HCT116 (cell line): ENCODE data around the gene SCD5. TPM values are rescaled to one million over a fixed set of nuclear protein-coding genes. Genes with fewer than 3 reads are reported as not detected.

Experiments used
- ATAC-seq: fragments of 200-7000 bp; cut with Tn5 transposase; 2 replicates; pipeline ENCODE4 v1.9.1; 2020; ENCODE audit warnings: mild to moderate bottlenecking, moderate library complexity
- BruUV-seq: library from RNA; stranded (reverse); fragments of 400-500 nt; replicated peaks from 2 replicates; lab custom pipeline; 2021; lab: Mats Ljungman, UMichigan
- CTCF ChIA-PET: fragments of 300-600 bp; sonication (Branson Sonifier 250); formaldehyde crosslinking; loops from one replicate; lab custom pipeline; 2021; ENCODE audit warnings: antibody characterized with exemption; lab: Charles Lee
- POLR2A ChIA-PET: fragments of 300-600, 350-600 bp; sonication (Branson Sonifier 250); formaldehyde crosslinking; loops from one replicate; lab custom pipeline; 2021; ENCODE audit warnings: antibody characterized with exemption; lab: Charles Lee
- RAD21 ChIA-PET, 2 experiments: fragments of 300-600 bp; sonication (Branson Sonifier 250); formaldehyde crosslinking; loops; one replicate each; lab custom pipeline; 2023; ENCODE audit warnings: low total read pairs in 2 of 2; ENCODE audit not compliant: uncharacterized antibody in 2 of 2, unreplicated experiment in 2 of 2, low non-redundant PET in 1 of 2; lab: Charles Lee
- DNase-seq: peaks from one replicate; pipeline ENCODE4 v3.0.0-alpha.2; 2010; ENCODE audit warnings: low read depth, low spot score
- H2AFZ ChIP-seq: fragments of 200-600 bp; shearing (Covaris generic), sonication (generic); 2 replicates; pipeline ENCODE4 v1.6.1; 2017; ENCODE audit warnings: low read depth, mixed run types, mixed read lengths, antibody characterized with exemption, low read length; ENCODE audit not compliant: poor library complexity, severe bottlenecking
- H3K27ac ChIP-seq: 2 replicates; pipeline ENCODE4 v1.5.1; 2012; ENCODE audit warnings: low read depth, low read length
- H3K27me3 ChIP-seq: fragments of 200-600 bp; sonication (generic); 2 replicates; pipeline ENCODE4 v1.6.1; 2016; ENCODE audit warnings: mixed run types, low read length, mixed read lengths; ENCODE audit not compliant: insufficient read depth
- H3K36me3 ChIP-seq, 2 experiments: fragments of 200-500 bp in 1 of 2; fragments of 200-600 bp in 1 of 2; sonication (Bioruptor generic) in 1 of 2; sonication (generic) in 1 of 2; 2 replicates each; pipeline versions ENCODE4 v1.5.1 to v1.6.1; 2014 to 2016; ENCODE audit warnings: low read length in 2 of 2, inconsistent platforms in 1 of 2, mixed read lengths in 1 of 2, mixed run types in 1 of 2; ENCODE audit not compliant: insufficient read depth in 2 of 2, control insufficient read depth in 1 of 2
- H3K4me1 ChIP-seq, 2 experiments: fragments of 200-600 bp in 1 of 2; sonication (generic) in 1 of 2; 2 replicates each; pipeline versions ENCODE4 v1.5.1 to v1.6.1; 2012 to 2017; ENCODE audit warnings: low read length in 2 of 2, inconsistent platforms in 1 of 2, mild to moderate bottlenecking in 1 of 2, mixed read lengths in 1 of 2, mixed run types in 1 of 2, moderate library complexity in 1 of 2; ENCODE audit not compliant: insufficient read depth in 2 of 2, control insufficient read depth in 1 of 2
- H3K4me2 ChIP-seq: fragments of 200-600 bp; sonication (generic); 2 replicates; pipeline ENCODE4 v1.6.1; 2017; ENCODE audit warnings: mixed run types, low read length, mixed read lengths
- H3K4me3 ChIP-seq, 2 experiments: fragments of 200-600 bp in 1 of 2; sonication (generic) in 1 of 2; replicated peaks in 1 of 2; 2 replicates each; pipeline ENCODE4 v1.5.1; 2011 to 2016; ENCODE audit warnings: low read length in 2 of 2, control low read depth in 1 of 2, low read depth in 1 of 2, mild to moderate bottlenecking in 1 of 2, mixed read lengths in 1 of 2, mixed run types in 1 of 2
- H3K79me2 ChIP-seq: fragments of 200-600 bp; sonication (generic); 2 replicates; pipeline ENCODE4 v1.6.1; 2017; ENCODE audit warnings: mild to moderate bottlenecking, mixed run types, low read length, moderate library complexity, mixed read lengths; ENCODE audit not compliant: insufficient read depth
- H3K9ac ChIP-seq: fragments of 200-600 bp; sonication (generic); 2 replicates; pipeline ENCODE4 v1.6.1; 2016; ENCODE audit warnings: low read length, mixed read lengths
- H3K9me2 ChIP-seq: fragments of 200-600 bp; sonication (generic), shearing (Covaris generic); 2 replicates; pipeline ENCODE4 v1.6.1; 2017; ENCODE audit warnings: mixed run types, mild to moderate bottlenecking, moderate library complexity; ENCODE audit not compliant: insufficient read depth
- H3K9me3 ChIP-seq, 2 experiments: fragments of 200-500 bp in 1 of 2; fragments of 200-600 bp in 1 of 2; sonication (Bioruptor generic) in 1 of 2; sonication (generic) in 1 of 2; 2 replicates each; pipeline ENCODE4 v1.6.1; 2014 to 2017; ENCODE audit warnings: low read length in 2 of 2, mixed read lengths in 2 of 2, inconsistent platforms in 1 of 2, low read depth in 1 of 2, mild to moderate bottlenecking in 1 of 2, mixed run types in 1 of 2, moderate library complexity in 1 of 2; ENCODE audit not compliant: control insufficient read depth in 1 of 2, insufficient read depth in 1 of 2
- H4K20me1 ChIP-seq: fragments of 200-600 bp; sonication (generic), shearing (Covaris generic); 2 replicates; pipeline ENCODE4 v1.6.1; 2017; ENCODE audit warnings: mixed run types, mild to moderate bottlenecking, moderate library complexity; ENCODE audit not compliant: insufficient read depth
- ATF3 ChIP-seq: IDR thresholded peaks from 2 replicates; pipeline ENCODE4 v1.6.1; 2012
- CBX3 ChIP-seq: IDR thresholded peaks from 2 replicates; pipeline ENCODE4 v1.6.1; 2012; ENCODE audit warnings: low read depth
- CEBPB ChIP-seq: IDR thresholded peaks from 2 replicates; pipeline ENCODE4 v1.6.1; 2012; ENCODE audit warnings: low read depth
- EGR1 ChIP-seq: IDR thresholded peaks from 2 replicates; pipeline ENCODE4 v1.6.1; 2012; ENCODE audit warnings: low read depth
- ELF1 ChIP-seq: IDR thresholded peaks from 2 replicates; pipeline ENCODE4 v1.6.1; 2012; ENCODE audit warnings: low read depth, borderline replicate concordance
- EZH2 ChIP-seq: fragments of 200-600 bp; sonication (generic); IDR thresholded peaks from 2 replicates; pipeline ENCODE4 v1.6.1; 2017; ENCODE audit warnings: antibody characterized with exemption, mixed run types
- EZH2phosphoT487 ChIP-seq: fragments of 200-600 bp; IDR thresholded peaks from 2 replicates; pipeline ENCODE4 v1.6.1; 2018; ENCODE audit warnings: antibody characterized with exemption, borderline replicate concordance
- FOSL1 ChIP-seq: IDR thresholded peaks from 2 replicates; pipeline ENCODE4 v1.6.1; 2012; ENCODE audit warnings: low read depth
- JUND ChIP-seq: IDR thresholded peaks from 2 replicates; pipeline ENCODE4 v1.6.1; 2012
- MAX ChIP-seq: IDR thresholded peaks from 2 replicates; pipeline ENCODE4 v1.6.1; 2012
- POLR2AphosphoS5 ChIP-seq: IDR thresholded peaks from 2 replicates; pipeline ENCODE4 v1.6.1; 2011; ENCODE audit warnings: mild to moderate bottlenecking, low read depth, low read length, moderate library complexity
- REST ChIP-seq: IDR thresholded peaks from 2 replicates; pipeline ENCODE4 v1.6.1; 2012; ENCODE audit warnings: low read depth
- SIN3A ChIP-seq: IDR thresholded peaks from 2 replicates; pipeline ENCODE4 v1.6.1; 2012; ENCODE audit warnings: low read depth
- SP1 ChIP-seq: IDR thresholded peaks from 2 replicates; pipeline ENCODE4 v1.6.1; 2012; ENCODE audit warnings: low read depth
- SRF ChIP-seq: IDR thresholded peaks from 2 replicates; pipeline ENCODE4 v1.6.1; 2012; ENCODE audit warnings: low read depth
- TCF7L2 ChIP-seq: IDR thresholded peaks from 2 replicates; pipeline ENCODE4 v1.7.0; 2011; ENCODE audit warnings: borderline replicate concordance, inconsistent platforms; ENCODE audit not compliant: insufficient read depth, insufficient read length; ENCODE audit errors: extremely low read depth
- YY1 ChIP-seq: IDR thresholded peaks from 2 replicates; pipeline ENCODE4 v1.6.1; 2011; ENCODE audit warnings: low read length, low read depth, moderate library complexity, mild to moderate bottlenecking; ENCODE audit not compliant: insufficient replicate concordance; ENCODE audit errors: extremely low read depth
- ZBTB33 ChIP-seq: IDR thresholded peaks from 2 replicates; pipeline ENCODE4 v1.6.1; 2011; ENCODE audit warnings: mild to moderate bottlenecking, low read length, moderate library complexity; ENCODE audit not compliant: insufficient replicate concordance; ENCODE audit errors: extremely low read depth
- ZNF274 ChIP-seq: fragments of 200-500 bp; sonication (Bioruptor generic); IDR thresholded peaks from 2 replicates; pipeline ENCODE4 v1.6.1; 2014; ENCODE audit warnings: mild to moderate bottlenecking, low read depth, low read length, inconsistent platforms
- intact Hi-C: fragments of 100-400 bp; cut with micrococcal nuclease; formaldehyde crosslinking; loops from 2 replicates; pipeline ENCODE4 v1.10.0; 2022
- total RNA-seq: library from RNA; stranded (reverse); gene quantifications from one replicate; pipeline ENCODE4 v1.2.1, GENCODE V29; 2021; ENCODE audit not compliant: unreplicated experiment

SCD5 gene
- total RNA-seq, 1 experiment from 2014 or later = 21.7 TPM

- BruUV-seq = TSS peak; percentile 47
- no peak for DNase-seq
- H2AFZ ChIP-seq = no peak overlapping the region
- no peak overlapping the region for H3K4me3 ChIP-seq
- no peaks in the 10 kb centered on the region for H3K79me2 ChIP-seq
- H3K27ac ChIP-seq = no peak overlapping the region
- CTCF ChIA-PET = no interaction called here
- TF ChIP-seq ELF1 (no peak), JUND (no peak), POLR2AphosphoS5 (no peak), SRF (no peak), EGR1 (no peak), REST (no peak), CBX3 (no peak), YY1 (no peak), SP1 (no peak), EZH2phosphoT487 (no peak), MAX (no peak), CEBPB (no peak), TCF7L2 (no peak), ATF3 (no peak), EZH2 (no peak), SIN3A (no peak), ZNF274 (no peak), FOSL1 (no peak), ZBTB33 (no peak)
- no peaks in the 10 kb centered on the region for H4K20me1 ChIP-seq
- POLR2A ChIA-PET = no interaction called here
- ATAC-seq = no peak
- H3K36me3 ChIP-seq = no peaks in the 10 kb centered on the region
- H3K9me2 ChIP-seq = no peaks in the 10 kb centered on the region
- intact Hi-C loops = no loop called here
- no peaks in the 10 kb centered on the region for H3K4me1 ChIP-seq
- H3K4me2 ChIP-seq = no peak overlapping the region
- H3K9me3 ChIP-seq = no peaks in the 10 kb centered on the region
- H3K9ac ChIP-seq = no peak overlapping the region
- RAD21 ChIA-PET = no interaction called here
- H3K27me3 ChIP-seq = no peaks in the 10 kb centered on the region
These were observed 169.2 kb downstream of the SCD5 start for GRCh38 chr4:82629238-82630000.
